ENCODE data around the gene NAPSA. TPM values are rescaled to one million over a fixed set of nuclear protein-coding genes. Genes with fewer than 3 reads are reported as not detected.

Gene NAPSA
- not detected for polyA plus RNA-seq (2013, experiment 1 of 2)
- polyA plus RNA-seq (2013, experiment 2 of 2): not detected

DNA sequence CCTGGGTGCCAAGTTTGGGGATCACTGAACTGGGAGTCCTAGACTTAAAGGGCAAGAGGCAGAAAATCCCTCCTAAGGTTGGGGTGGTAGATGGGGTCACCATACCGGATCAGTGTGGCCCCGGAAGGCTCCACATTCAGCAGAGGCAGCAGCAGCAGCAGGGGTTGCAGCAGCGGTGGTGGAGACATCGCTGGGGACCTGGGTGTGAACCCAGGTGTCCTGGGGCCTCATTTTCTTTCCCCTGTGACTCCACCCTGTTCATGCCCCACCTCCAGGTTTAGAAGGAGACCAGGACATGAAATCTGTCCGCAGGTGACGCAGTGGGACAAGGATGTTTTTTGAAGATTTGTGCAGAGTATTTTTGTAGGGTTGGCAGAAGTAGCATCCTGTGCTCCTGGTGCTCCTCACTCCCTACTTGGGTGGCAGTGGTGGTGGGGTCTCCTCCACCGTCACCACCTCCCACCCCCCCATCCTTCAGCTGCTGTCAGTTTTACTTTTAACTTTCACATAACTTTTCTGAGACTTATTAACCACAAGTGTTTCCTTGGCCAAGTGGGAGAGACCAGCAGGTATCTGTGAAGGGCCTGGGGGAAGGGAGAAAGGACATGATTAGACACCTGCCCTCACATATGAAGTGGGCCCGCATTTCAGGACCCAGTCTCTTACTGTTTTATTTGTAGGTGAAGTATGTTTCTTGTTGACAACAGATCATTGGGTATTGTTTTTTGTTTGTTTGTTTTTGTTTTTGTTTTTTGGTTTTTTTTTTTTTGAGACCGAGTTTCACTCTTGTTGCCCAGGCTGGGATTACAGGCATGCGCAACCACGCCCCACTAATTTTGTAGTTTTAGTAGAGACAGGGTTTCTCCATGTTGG lies at the start of gene NAPSA:
Gene NAPSA (minus strand): TSS at position 206 of the 873 bp plus-strand sequence. CDS start 18 bp downstream, at position 188.
- no peak within 1 kb of the TSS for H3K9ac ChIP-seq (ENCODE audit: low read depth, low read length)
- no peaks in the 10 kb centered on the region for H3K27me3 ChIP-seq (ENCODE audit: insufficient read depth, low read length)
- H3K36me3 ChIP-seq (ENCODE audit: insufficient read depth, low read length): no peaks in the 10 kb centered on the region
- no peaks in the 10 kb centered on the region for H3K4me1 ChIP-seq (ENCODE audit: insufficient read depth, low read length)
- H3K4me3 ChIP-seq (ENCODE audit: low read length): no peak within 1 kb of the TSS
- H3K27ac ChIP-seq (ENCODE audit: low read depth, low read length): no peak within 1 kb of the TSS
- no peaks in the 10 kb centered on the region for H3K9me3 ChIP-seq (ENCODE audit: insufficient read depth, low read depth, low read length)
- WGBS: 86% methylated on average over 11 of the region's 11 CpGs

- H3K4me3 ChIP-seq (ENCODE audit: low read length): no peak overlapping the region
- H3K36me3 ChIP-seq (ENCODE audit: insufficient read depth, low read length): peaks cover 43% of the 10 kb centered on the region
- 95% methylated on average over 21 of the region's 21 CpGs for WGBS
- H3K27ac ChIP-seq (ENCODE audit: low read depth, low read length): no peak overlapping the region
- H3K9me3 ChIP-seq (ENCODE audit: insufficient read depth, low read depth, low read length): no peaks in the 10 kb centered on the region
- H3K4me1 ChIP-seq (ENCODE audit: insufficient read depth, low read length): no peaks in the 10 kb centered on the region
- peaks cover 6% of the 10 kb centered on the region for H3K27me3 ChIP-seq (ENCODE audit: insufficient read depth, low read length)
- H3K9ac ChIP-seq (ENCODE audit: low read depth, low read length): no peak overlapping the region
Observed at GRCh38 chr19:50413531-50413930, 48.1 kb upstream of the NAPSA start.

DNA sequence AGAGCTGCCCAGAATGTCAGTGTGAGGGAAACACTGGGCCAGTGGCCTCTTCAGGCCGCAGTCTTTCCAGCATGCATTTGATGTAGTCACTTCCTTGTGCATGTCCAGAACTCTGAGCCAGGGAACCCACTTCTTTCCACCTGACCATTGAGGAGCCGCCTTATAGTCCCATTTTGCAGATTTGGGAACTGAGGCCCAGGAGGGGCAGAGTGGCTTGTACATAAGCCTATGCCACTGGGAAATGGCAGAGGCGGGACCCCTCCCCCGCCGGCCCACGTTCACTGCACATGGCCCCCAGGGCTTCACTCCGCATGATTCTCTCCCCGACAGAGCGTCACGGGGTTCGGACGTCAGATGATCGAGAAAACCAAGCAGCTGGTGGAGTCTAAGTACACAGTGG lies 47.7 kb upstream of the NAPSA start:
- Histone ChIP-seq H3K9me3 (ENCODE audit: insufficient read depth, low read depth, low read length) (no peaks in the 10 kb centered on the region), H3K27me3 (ENCODE audit: insufficient read depth, low read length) (peaks cover 2% of the 10 kb centered on the region; the same call in 1 of the 2 replicates), H3K36me3 (ENCODE audit: insufficient read depth, low read length) (peaks cover 45% of the 10 kb centered on the region), H3K9ac (ENCODE audit: low read depth, low read length) (no peak overlapping the region), H3K27ac (ENCODE audit: low read depth, low read length) (no peak overlapping the region), H3K4me3 (ENCODE audit: low read length) (no peak overlapping the region), H3K4me1 (ENCODE audit: insufficient read depth, low read length) (no peaks in the 10 kb centered on the region)
- 96% methylated on average over 13 of the region's 13 CpGs for whole genome bisulfite sequencing

- WGBS: 89% methylated on average over 1 of the region's 2 CpGs
- Histone ChIP-seq H3K27ac (ENCODE audit: low read depth, low read length) (no peak overlapping the region), H3K36me3 (ENCODE audit: insufficient read depth, low read length) (peaks cover 49% of the 10 kb centered on the region), H3K27me3 (ENCODE audit: insufficient read depth, low read length) (no peaks in the 10 kb centered on the region), H3K4me3 (ENCODE audit: low read length) (no peak overlapping the region), H3K4me1 (ENCODE audit: insufficient read depth, low read length) (no peaks in the 10 kb centered on the region), H3K9ac (ENCODE audit: low read depth, low read length) (no peak overlapping the region), H3K9me3 (ENCODE audit: insufficient read depth, low read depth, low read length) (no peaks in the 10 kb centered on the region)
Observed at GRCh38 chr19:50412419-50412818, 47.0 kb upstream of the NAPSA start.

GRCh38 chr19:50410109-50410508 lies 44.7 kb upstream of the NAPSA start:
- Histone ChIP-seq H3K27ac (ENCODE audit: low read depth, low read length) (no peak overlapping the region), H3K4me3 (ENCODE audit: low read length) (no peak overlapping the region), H3K9me3 (ENCODE audit: insufficient read depth, low read depth, low read length) (no peaks in the 10 kb centered on the region), H3K27me3 (ENCODE audit: insufficient read depth, low read length) (no peaks in the 10 kb centered on the region), H3K4me1 (ENCODE audit: insufficient read depth, low read length) (no peaks in the 10 kb centered on the region), H3K36me3 (ENCODE audit: insufficient read depth, low read length) (peaks cover 69% of the 10 kb centered on the region), H3K9ac (ENCODE audit: low read depth, low read length) (no peak overlapping the region)
- WGBS: 95% methylated on average over 10 of the region's 10 CpGs

DNA sequence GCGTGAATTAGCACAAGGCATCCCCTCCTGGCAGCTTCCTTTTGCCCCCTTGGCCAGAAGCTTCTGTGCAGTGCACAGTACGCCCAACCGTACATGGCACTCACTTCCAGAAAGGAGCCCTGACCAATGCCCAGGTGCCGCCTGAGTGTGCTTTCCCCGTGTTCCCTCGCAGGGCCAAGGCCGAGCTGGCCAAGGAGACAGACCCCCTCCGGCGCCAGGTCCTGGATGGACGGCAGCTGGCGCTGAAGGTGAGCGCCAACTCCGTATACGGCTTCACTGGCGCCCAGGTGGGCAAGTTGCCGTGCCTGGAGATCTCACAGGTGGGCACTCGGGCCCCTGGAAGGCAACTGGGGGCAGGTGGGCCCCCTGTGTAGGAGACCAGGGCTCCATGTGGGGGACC lies 43.9 kb upstream of the NAPSA start:
- WGBS: 97% methylated on average over 17 of the region's 17 CpGs
- Histone ChIP-seq H3K9ac (ENCODE audit: low read depth, low read length) (no peak overlapping the region), H3K9me3 (ENCODE audit: insufficient read depth, low read depth, low read length) (no peaks in the 10 kb centered on the region), H3K4me3 (ENCODE audit: low read length) (no peak overlapping the region), H3K4me1 (ENCODE audit: insufficient read depth, low read length) (no peaks in the 10 kb centered on the region), H3K36me3 (ENCODE audit: insufficient read depth, low read length) (peaks cover 72% of the 10 kb centered on the region), H3K27ac (ENCODE audit: low read depth, low read length) (no peak overlapping the region), H3K27me3 (ENCODE audit: insufficient read depth, low read length) (no peaks in the 10 kb centered on the region)

GRCh38 chr19:50406829-50407228 lies 41.4 kb upstream of the NAPSA start:
- Histone ChIP-seq H3K27me3 (ENCODE audit: insufficient read depth, low read length) (no peaks in the 10 kb centered on the region), H3K9me3 (ENCODE audit: insufficient read depth, low read depth, low read length) (no peaks in the 10 kb centered on the region), H3K27ac (ENCODE audit: low read depth, low read length) (no peak overlapping the region), H3K36me3 (ENCODE audit: insufficient read depth, low read length) (peaks cover 80% of the 10 kb centered on the region), H3K4me1 (ENCODE audit: insufficient read depth, low read length) (no peaks in the 10 kb centered on the region), H3K9ac (ENCODE audit: low read depth, low read length) (no peak overlapping the region), H3K4me3 (ENCODE audit: low read length) (no peak overlapping the region)
- 96% methylated on average over 19 of the region's 19 CpGs for WGBS

- Histone ChIP-seq H3K4me1 (ENCODE audit: insufficient read depth, low read length) (no peaks in the 10 kb centered on the region), H3K9me3 (ENCODE audit: insufficient read depth, low read depth, low read length) (no peaks in the 10 kb centered on the region), H3K4me3 (ENCODE audit: low read length) (no peak overlapping the region), H3K36me3 (ENCODE audit: insufficient read depth, low read length) (peaks cover 83% of the 10 kb centered on the region), H3K9ac (ENCODE audit: low read depth, low read length) (no peak overlapping the region), H3K27me3 (ENCODE audit: insufficient read depth, low read length) (no peaks in the 10 kb centered on the region), H3K27ac (ENCODE audit: low read depth, low read length) (no peak overlapping the region)
- 96% methylated on average over 22 of the region's 22 CpGs for WGBS
Observed at GRCh38 chr19:50406156-50406820, 40.8 kb upstream of the NAPSA start.

DNA sequence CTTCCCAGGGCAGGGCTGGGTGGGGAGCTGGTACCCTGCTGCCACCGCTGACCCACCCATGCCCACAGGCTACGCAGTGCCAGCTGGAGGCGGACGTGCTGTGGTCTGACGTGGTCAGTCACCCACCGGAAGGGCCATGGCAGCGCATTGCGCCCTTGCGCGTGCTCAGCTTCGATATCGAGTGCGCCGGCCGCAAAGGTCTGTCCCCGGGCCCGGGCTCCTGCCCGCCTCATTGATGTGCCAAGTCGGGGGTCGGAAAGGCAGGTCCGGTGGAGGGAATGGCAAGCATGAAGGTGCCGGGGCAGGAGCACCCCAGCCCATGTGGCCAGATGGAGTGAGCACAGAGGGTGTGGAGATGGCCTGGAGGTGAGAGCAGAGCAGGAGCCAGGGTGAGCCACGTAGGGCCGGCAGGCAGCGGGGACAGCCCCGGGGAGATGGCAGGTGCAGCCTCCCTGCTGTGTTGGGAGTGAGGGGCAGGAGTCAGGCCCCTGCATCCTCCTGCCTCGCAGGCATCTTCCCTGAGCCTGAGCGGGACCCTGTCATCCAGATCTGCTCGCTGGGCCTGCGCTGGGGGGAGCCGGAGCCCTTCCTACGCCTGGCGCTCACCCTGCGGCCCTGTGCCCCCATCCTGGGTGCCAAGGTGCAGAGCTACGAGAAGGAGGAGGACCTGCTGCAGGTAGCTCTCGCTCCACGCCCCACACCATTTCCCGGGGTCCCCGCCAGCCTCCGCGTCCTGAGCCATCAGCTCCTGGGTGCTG lies 37.3 kb upstream of the NAPSA start:
- WGBS: 97% methylated on average over 41 of the region's 41 CpGs
- no peaks in the 10 kb centered on the region for H3K27me3 ChIP-seq (ENCODE audit: insufficient read depth, low read length)
- H3K4me3 ChIP-seq (ENCODE audit: low read length): no peak overlapping the region
- no peak overlapping the region for H3K9ac ChIP-seq (ENCODE audit: low read depth, low read length)
- no peak overlapping the region for H3K27ac ChIP-seq (ENCODE audit: low read depth, low read length)
- H3K9me3 ChIP-seq (ENCODE audit: insufficient read depth, low read depth, low read length): no peaks in the 10 kb centered on the region
- H3K36me3 ChIP-seq (ENCODE audit: insufficient read depth, low read length): peaks cover 62% of the 10 kb centered on the region
- H3K4me1 ChIP-seq (ENCODE audit: insufficient read depth, low read length): no peaks in the 10 kb centered on the region

DNA sequence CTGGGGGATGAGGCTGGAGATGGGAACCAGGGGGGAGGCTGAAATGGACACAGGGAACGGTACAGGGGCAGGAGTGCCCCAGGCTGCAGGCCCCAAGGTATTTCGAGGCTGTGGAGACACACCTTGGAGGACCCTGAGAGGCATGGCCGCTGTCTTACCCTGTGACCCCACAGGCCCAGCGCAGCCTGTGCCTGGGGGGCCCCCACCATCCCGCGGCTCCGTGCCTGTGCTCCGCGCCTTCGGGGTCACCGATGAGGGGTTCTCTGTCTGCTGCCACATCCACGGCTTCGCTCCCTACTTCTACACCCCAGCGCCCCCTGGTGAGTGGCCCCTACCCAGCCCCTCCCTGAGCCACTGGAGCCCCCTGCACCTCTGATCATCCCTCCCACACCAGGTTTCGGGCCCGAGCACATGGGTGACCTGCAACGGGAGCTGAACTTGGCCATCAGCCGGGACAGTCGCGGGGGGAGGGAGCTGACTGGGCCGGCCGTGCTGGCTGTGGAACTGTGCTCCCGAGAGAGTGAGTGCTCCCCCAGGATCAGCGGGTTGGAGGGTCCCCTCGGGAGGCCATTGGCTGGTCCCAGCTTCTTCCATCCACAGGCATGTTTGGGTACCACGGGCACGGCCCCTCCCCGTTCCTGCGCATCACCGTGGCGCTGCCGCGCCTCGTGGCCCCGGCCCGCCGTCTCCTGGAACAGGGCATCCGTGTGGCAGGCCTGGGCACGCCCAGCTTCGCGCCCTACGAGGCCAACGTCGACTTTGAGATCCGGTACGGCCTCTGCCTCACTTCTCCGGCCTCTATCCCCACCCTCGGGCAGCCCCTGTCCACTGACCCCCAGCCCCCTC lies 36.4 kb upstream of the NAPSA start:
- no peaks in the 10 kb centered on the region for H3K4me1 ChIP-seq (ENCODE audit: insufficient read depth, low read length)
- no peak overlapping the region for H3K4me3 ChIP-seq (ENCODE audit: low read length)
- H3K36me3 ChIP-seq (ENCODE audit: insufficient read depth, low read length): peaks cover 57% of the 10 kb centered on the region
- H3K27me3 ChIP-seq (ENCODE audit: insufficient read depth, low read length): no peaks in the 10 kb centered on the region
- no peaks in the 10 kb centered on the region for H3K9me3 ChIP-seq (ENCODE audit: insufficient read depth, low read depth, low read length)
- H3K9ac ChIP-seq (ENCODE audit: low read depth, low read length): no peak overlapping the region
- WGBS: 97% methylated on average over 48 of the region's 48 CpGs
- no peak overlapping the region for H3K27ac ChIP-seq (ENCODE audit: low read depth, low read length)
